Measurements from ENCODE around the gene GRIFIN.

Gene GRIFIN

GRCh38 chr7:2497500-2498336, 21.5 kb upstream of the GRIFIN start:
- ChIA-PET CTCF (interaction anchor here (1.1 to 1.2 kb wide), 2 partner anchors 20 to 29 kb away, joined by 5 read pairs; no protein-coding TSS in a partner anchor), POLR2A (no interaction called here)
- DNase-seq (ENCODE audit: low read depth, low spot score) = no peak
- no peak overlapping the region for H3K4me3 ChIP-seq (ENCODE audit: low read depth, low read length)
- TF ChIP-seq CTCF (IDR thresholded peaks at IDR 0.05; ENCODE audit: insufficient read depth, low read length, missing control alignments) = no peak

GRCh38 chr7:2497065-2497464, 20.9 kb upstream of the GRIFIN start:
- CTCF ChIA-PET = no interaction called here
- no peak overlapping the region for H3K4me3 ChIP-seq (ENCODE audit: low read depth, low read length)
- DNase-seq (ENCODE audit: low read depth, low spot score) = no peak
- POLR2A ChIA-PET = interaction anchor here (0.6 kb wide), 1 partner anchor 17 kb away, joined by 3 read pairs; no protein-coding TSS in a partner anchor
- TF ChIP-seq CTCF (IDR thresholded peaks at IDR 0.05; ENCODE audit: insufficient read depth, low read length, missing control alignments) = no peak

GRCh38 chr7:2496375-2496774, 20.2 kb upstream of the GRIFIN start:
- POLR2A ChIA-PET = no interaction called here
- CTCF ChIA-PET = no interaction called here
- DNase-seq (ENCODE audit: low read depth, low spot score) = no peak

GRCh38 chr7:2495418-2496299, 19.5 kb upstream of the GRIFIN start:
- ChIA-PET POLR2A (no interaction called here), CTCF (no interaction called here)
- no peak for TF ChIP-seq CTCF (IDR thresholded peaks at IDR 0.05; ENCODE audit: insufficient read depth, low read length, missing control alignments)
- no peak for DNase-seq (ENCODE audit: low read depth, low spot score)
- H3K4me3 ChIP-seq (ENCODE audit: low read depth, low read length) = no peak overlapping the region

More at GRCh38 chr7:2496375-2496774, 20.2 kb upstream of the GRIFIN start:
- TF ChIP-seq CTCF (IDR thresholded peaks at IDR 0.05; ENCODE audit: insufficient read depth, low read length, missing control alignments) = no peak
- no peak overlapping the region for H3K4me3 ChIP-seq (ENCODE audit: low read depth, low read length)

- TF ChIP-seq CTCF (IDR thresholded peaks at IDR 0.05; ENCODE audit: insufficient read depth, low read length, missing control alignments) = no peak
- ChIA-PET CTCF (no interaction called here), POLR2A (no interaction called here)
- DNase-seq (ENCODE audit: low read depth, low spot score) = no peak
- no peak overlapping the region for H3K4me3 ChIP-seq (ENCODE audit: low read depth, low read length)
Observed at GRCh38 chr7:2494191-2495130, 18.3 kb upstream of the GRIFIN start.
